ENCODE measurements around the gene CDC42SE2.

CDC42SE2 gene

DNA sequence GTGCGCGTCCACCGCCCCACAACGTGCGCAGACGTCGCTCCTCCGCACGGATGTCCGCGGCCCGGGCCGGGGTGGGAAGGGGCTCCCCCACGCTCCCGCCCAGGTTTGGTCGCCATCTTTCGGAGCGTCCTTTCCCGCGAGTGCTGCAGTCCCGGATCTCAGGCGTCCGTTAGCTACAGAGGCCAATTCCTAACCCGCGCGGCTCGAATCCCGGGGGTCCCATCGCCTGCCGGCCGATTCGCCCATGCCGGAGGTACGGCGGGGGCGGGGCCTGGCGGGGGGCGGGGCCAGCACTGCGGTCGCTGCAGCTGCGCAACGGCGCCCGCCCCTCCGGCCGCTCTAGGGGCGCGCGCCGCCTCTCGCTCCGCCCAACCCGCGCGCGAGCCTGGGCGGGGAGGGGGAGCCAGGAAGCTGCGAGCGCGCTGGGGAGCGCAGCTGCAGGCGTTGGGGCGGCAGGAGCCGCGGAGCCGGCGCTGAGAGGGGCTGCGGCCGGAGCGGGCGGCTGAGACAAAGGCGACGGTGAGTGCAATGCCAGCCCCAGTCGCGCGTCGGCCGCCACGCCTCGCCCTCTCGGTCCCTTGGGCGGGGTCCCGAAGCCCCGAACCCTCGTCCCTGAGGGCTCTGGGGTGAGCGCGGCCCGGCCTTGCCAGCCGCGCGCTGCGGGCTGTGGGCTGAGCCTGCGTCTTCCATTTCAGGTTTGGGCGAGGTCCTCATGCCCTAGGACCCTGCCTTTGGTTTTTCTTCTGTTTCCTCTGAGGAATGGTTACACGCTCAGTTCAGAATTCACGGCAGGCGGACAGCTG lies at the start of gene CDC42SE2:
TSS of gene CDC42SE2 (plus strand) at position 406 of the 803 bp plus-strand sequence. CDS start 95,441 bp downstream, outside the sequence.
- peak; percentile 67 to 75 for DNase-seq (ENCODE audit: low read depth in 2 of 2)

DNA sequence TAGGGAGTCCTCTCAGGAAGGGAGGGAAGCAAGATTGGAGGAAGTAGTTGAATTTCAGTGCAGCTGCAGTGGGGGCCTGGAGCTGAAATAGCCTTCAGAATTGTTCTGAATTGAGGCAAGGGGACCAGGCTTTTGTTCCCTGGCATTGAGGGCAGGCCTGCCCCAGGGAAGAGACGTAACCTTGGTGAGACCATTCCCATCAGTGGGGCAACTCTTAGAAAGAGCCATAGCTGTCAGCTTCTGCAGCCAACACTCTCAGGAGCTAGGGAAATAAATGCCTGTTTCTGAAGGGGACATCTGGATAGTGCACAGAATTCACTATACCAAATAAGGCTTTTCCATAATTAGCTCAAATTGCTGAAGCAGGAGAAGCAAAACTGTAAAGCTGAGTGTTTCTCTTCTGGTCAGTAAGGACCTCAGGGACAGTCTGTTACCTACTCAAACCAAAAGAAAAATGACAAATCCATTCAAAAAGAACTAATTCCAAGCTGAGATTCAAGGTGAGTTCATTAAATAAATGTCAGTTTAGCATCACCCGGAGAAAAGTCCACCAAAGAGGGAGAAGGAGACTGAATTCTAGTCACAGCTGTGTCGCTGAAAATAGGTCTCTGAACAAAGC lies 49.1 kb upstream of the CDC42SE2 start:
- DNase-seq (ENCODE audit: low read depth in 2 of 2) = no peak

DNA sequence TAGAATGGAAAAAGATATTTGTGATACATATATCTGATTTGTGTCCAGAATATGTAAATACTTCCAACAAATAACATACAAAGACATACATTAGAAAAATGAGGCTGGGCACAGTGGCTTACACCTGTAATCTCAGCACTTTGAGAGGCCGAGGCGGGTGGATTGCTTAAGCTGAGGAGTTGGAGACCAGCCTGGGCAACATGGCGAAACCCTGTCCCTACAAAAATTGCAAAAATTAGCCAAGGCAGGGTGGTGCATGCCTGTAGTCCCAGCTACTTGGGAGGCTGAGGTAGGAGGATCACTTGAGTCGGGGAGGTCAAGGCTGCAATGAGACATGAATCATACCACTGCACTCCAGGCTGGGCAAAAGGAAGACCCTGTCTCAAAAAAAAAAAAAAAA lies 46.1 kb upstream of the CDC42SE2 start:
- no peak for DNase-seq (ENCODE audit: low read depth in 2 of 2)

DNA sequence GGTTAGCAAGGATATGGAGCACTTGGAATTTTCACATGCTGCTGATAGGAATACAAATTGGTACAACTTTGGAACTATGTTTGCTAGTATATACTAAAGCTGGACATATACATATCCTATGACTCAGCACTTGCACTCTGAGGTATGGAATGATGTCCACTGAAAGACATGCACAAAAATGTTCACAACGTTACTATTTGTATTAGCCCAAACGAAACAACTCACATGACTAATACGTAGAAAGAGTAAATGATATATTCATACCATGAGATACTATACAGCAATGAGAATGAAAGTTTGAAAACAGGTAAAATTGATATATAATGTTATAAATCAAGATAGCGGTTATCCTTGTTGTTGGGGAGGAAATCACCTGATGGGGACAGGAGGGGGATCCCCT lies 45.5 kb upstream of the CDC42SE2 start:
- DNase-seq (ENCODE audit: low read depth in 2 of 2) = no peak

GRCh38 chr5:131220566-131220965 lies 43.3 kb upstream of the CDC42SE2 start:
- no peak for DNase-seq (ENCODE audit: low read depth in 2 of 2)

DNA sequence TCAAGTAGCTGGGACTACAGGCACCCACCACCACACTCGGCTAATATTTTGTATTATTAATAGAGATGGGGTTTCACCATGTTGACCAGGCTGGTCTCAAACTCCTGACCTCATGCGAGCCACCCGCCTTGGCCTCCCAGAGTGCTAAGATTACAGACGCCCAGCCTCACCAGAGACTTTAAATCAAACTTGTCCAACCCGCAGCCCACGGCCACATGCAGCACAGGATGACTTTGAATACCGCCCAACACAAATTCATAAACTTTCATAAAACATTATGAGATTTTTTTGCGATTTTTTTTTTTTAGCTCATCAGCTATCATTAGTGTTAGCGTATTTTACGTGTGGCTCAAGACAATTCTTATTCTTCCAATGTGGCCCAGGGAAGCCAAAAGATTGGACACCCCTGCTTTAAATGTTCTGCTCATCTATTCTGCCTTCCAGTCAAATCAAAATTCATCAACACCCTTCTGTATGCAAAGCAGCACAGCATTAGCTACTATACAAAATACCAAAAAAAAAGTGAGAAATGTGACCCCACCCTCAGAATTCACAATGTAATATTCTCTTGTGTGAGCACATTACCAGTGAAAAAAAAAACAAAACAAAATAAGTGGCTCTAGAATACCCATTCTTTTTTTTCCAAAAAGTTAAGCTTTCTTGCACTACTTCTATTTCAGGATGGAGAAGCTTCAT lies 42.7 kb upstream of the CDC42SE2 start:
- no peak for DNase-seq (ENCODE audit: low read depth in 2 of 2)

DNA sequence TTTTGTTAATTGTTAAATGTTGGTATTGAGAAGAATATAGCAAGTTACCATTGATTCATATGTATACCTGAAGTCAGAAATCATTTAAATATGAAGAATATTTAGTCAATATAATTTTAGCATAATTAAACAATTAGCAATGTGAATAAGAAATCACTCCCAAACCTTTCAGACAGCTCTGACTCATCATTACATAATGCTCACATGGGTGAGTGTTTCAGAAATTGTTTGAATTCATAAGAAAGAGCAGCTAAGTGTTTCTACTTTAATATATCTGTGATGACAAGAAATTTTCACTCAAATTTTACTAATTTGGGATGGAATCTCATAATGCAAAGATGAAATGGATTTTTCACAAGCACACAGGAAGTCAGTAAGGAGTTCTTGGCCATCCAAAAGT lies 42.0 kb upstream of the CDC42SE2 start:
- no peak for DNase-seq (ENCODE audit: low read depth in 2 of 2)

- no peak for DNase-seq (ENCODE audit: low read depth in 2 of 2)
These were observed 41.1 kb upstream of the CDC42SE2 start for GRCh38 chr5:131222731-131223130.

DNA sequence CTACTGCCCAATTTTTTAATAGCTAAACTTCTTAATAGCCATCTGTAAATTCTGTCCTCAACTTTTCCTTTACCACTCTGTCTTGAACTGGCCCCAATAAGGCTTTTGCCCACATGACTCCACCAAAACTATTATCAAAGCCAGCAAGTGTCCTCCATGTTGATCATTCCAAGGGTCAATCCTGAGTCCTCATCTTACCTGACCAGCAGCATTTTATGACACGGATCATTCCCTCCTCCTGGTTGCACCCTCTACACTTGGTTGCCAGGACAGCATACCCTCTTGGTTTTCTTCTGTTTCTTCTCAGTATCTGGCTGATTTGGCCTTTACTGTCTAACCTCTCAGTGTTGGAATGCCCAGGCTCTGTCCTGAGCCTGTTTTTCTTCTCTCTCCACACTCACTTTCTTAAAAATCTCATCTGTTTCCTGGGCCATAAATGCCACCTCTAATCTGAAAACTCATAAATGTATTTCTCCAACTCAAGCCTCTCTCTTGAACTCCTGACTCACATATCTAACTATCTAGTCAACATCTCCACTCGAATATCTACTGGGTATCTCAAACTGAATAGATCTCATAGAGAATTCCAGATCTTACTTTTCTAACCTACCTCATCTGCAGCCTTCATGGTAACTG lies 40.0 kb upstream of the CDC42SE2 start:
- no peak for DNase-seq (ENCODE audit: low read depth in 2 of 2)

DNA sequence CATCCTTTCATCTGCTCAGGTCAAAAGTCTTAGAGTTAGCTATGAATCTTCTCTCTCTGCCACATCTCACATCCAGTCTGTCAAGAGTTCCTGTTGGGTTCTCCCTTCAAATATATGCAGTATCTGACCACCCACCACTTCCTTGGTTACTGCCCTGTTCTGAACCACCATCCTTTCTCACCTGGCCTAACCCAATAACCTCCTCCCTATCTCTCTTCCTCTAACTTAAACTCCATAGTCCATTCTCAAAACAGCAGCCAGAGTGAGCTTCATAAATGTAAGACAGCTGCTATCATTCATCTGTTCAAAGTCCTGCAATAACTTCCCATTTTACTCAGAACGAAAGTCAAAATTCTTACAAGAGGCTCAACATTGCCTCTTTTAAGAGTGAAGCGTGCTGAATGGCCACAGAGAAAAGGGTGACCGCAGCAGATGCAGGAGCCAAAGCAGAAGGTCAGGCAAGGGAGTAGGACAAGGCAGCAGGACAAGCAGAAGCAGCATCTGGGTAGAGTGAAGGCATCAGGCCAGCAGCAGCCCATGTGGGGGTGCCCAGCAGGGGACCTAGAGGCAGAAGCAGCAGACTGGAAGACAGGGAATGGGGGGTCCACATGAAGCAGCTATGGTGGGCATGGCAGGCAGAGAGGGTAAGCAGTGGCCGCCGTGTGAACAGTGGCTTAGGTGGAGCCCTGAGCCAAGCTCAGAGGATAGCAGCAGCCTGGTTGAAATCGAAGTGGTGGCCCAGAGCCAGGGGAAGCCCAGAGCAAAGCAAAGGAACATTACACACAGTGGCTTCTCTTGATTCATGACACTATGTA lies 39.3 kb upstream of the CDC42SE2 start:
- no peak for DNase-seq (ENCODE audit: low read depth in 2 of 2)

DNA sequence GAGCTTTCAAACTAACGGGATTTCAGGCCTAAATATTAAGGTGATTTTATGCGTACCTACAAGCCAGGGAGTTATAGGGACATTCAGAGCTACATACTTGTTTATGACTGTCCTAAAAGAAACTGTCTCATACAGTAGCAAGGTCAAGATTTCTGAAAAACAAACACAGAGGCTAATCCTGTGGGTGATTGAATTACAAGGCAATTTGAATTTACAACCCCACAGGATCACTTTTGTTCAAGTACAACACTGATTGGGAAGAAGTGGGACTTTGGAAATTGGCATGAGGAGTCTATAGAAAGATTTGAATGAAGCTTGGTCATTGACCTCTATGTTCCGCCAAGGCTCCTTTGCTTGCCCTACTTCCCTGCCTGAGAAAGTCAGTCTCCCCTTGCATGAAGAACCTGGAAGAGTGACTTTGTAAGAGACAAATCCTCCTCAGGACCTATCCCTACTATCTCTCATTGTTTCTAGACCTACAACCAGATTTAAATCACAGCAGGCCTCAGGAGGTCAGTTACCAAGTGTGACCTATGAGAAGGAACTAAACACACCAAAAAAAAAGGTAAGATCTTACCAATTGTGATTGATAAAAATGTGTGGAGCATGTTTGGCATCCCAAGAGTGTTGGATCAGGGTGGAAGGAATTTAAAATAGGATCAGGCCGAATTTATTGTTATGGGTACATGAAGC lies 38.4 kb upstream of the CDC42SE2 start:
- DNase-seq (ENCODE audit: low read depth in 2 of 2) = no peak

GRCh38 chr5:131226899-131227298 lies 37.0 kb upstream of the CDC42SE2 start:
- no peak for DNase-seq (ENCODE audit: low read depth in 2 of 2)

DNA sequence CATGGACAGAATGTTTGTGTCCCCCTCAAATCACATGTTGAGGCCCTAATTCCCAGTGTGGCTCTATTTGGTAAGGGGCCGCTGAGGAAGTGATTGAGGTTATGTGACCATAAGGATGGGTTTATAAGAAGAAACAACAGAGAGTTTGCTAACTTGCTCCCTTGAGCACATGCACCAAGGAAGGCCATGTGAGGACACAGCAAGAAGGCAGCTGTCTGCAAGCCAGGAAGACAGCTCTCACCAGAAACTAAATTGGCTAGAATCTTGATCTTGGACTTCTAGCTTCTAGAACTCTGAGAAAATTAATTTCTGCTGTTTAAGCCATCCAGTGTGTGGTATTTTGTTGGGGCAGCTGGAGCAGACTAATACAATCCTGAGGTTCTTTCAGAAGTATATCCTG lies 35.2 kb upstream of the CDC42SE2 start:
- DNase-seq (ENCODE audit: low read depth in 2 of 2) = no peak

- DNase-seq (ENCODE audit: low read depth in 2 of 2) = no peak
These were observed 34.2 kb upstream of the CDC42SE2 start for GRCh38 chr5:131229623-131230022.

DNA sequence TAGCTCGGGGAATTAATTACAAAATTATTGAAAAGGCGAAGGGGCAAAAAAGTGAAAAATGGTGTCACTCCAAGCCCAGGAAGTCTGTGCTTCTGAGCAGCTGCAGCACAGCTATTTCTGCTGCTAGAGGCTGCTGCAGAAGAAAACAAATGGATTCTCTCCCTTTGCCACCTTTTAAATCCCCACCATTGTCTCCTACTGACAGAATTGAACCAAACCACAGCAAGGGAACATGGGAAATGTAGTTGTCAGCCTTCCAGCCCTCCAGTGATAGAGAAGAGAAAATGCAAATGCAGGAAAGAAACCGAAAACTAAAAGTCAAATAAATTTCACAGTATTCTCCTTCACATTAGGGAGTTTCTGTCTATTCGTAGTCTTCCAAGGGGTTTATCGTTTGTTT lies 33.4 kb upstream of the CDC42SE2 start:
- DNase-seq (ENCODE audit: low read depth in 2 of 2) = no peak

DNA sequence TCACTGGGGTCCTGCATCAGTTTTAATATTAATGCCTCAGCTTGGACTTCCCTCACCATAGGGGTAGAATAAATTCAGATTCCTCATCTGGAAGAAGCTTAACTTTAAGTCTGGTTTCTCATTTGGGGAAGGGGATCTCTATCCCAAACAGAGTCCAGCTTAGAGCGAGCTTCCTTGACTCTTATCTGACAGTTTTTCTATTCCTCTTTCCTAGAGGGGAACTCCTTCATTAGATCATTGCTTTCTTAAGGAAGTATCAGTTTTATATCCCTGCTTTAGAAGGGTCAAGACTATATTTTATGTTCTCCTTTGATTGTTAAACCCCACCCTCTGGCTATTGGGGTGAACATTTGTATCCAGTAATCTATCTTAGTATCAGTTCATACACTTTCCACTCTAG lies 24.2 kb upstream of the CDC42SE2 start:
- DNase-seq (ENCODE audit: low read depth in 2 of 2) = no peak

DNA sequence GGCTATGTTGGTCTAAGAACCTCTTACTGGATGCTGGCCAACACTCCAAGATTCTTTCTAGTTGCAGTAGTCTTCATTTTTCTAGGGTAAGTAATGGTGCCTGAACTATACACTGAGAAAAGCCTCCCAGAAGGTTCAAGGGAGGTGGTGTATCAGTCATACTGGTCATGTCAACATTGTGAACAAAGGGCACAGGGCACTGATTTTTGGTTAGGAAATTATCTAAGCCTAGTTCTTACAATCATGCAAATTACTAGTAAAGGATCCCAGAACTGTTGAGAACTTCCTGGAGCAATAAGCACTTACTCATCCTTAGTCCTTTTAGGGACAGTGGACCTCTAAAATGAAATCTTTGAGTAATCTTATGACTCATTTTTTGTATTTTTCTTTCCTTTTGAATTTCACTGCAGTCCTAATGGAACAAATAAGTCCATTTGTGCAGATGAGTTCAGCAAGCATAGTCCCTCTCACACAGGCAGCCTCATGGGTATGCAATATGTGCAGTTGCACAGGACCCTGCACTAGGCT lies 21.1 kb upstream of the CDC42SE2 start:
- DNase-seq (ENCODE audit: low read depth in 2 of 2) = no peak

DNA sequence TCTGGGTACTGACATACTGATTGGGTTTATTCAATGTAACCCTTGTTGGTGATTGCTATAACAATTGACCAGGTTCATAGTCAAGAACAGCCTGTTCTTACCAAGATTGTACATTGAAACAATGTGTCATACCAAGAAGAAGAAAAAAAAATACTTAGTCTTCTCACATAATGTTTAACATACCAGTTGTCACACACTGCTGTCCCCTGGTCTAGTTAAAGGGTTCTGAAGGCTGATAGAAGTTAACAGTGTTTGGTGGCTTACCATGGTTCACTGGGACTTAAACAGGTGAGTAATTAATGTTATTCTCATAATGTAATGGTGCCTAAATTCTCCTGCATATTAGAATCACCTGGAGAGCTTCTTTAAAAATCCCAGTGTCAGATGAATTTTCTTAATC lies 18.5 kb upstream of the CDC42SE2 start:
- no peak for DNase-seq (ENCODE audit: low read depth in 2 of 2)

DNA sequence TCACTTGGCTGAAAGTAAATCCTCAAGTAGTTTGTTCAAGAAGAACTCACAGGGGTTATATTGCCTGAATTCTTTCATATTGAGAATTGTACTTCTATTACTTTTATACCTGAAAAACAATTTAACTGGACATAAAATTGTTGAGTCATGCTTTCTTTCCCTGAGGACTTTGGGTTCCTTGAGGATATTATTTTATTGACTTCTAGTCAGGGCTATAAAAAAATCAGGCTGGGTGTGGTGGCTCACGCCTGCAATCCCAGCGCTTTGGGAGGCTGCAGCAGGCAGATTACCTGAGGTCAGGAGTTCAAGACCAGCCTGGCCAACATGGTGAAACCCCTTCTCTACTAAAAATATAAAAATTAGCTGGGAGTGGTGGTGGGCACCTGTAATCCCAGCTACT lies 17.9 kb upstream of the CDC42SE2 start:
- DNase-seq (ENCODE audit: low read depth in 2 of 2) = no peak

DNA sequence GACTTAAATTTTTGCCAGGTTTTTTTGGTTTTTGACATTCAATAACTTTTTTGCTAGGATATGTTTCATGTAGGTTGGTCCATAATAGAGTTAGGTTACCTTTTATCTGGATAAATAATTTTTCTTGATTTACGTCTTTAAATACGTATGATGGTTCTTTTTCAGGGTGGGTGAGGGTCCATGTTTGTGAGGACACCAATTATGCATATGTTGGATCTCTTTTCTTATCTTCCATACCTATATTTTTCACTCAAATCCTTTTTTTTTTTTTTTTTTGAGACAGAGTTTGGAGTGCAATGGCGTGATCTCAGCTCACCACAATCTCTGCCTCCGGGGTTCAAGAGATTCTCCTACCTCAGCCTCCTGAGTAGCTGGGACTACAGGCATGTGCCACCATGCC lies 17.3 kb upstream of the CDC42SE2 start:
- no peak for DNase-seq (ENCODE audit: low read depth in 2 of 2)
